ENCODE data around the gene CDX1. TPM values are rescaled to one million over a fixed set of nuclear protein-coding genes. Genes with fewer than 3 reads are reported as not detected.

The CDX1 gene
- total RNA-seq, 2 experiments from 2014 or later: not detected

DNA sequence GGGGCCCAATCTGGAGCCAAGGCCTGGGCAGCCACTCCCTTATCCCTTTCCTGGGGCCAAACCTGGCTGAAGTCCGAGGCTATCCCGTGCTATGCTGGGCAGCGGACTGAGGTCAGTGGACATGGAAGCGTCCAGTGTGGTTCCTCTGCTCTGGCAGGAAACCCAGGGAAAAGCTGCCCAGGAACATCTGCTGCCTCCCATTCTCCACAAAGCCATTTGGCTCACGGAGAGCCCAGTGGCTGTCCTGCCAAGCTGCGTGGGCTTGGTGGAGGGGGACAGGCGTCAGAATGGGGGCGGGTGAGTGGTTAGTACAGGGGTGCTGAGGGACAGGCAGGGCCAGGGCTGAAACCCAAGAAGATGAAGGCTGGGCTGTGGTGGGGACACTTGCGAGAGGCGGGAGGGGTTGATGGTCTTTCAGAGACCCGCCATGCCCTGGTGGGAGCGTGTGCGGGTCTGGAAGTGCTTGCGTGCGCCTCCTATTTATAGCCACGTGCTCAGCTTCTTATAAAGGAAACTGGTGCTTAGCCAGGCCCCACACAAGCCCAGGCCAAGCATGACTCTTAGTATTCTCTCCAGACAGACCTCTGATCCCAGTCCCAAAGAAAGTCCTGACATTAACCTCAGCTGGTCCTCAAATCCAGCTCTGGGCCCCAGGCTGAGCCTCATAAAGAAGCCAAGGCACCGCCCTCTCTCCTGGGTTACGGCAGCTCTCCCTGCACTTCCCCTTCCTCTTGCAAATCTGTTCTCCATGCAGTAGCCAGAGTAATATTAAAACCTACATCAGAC, 13.9 kb downstream of the CDX1 start:
- no peak for DNase-seq
- Mint-ChIP-seq H3K27me3 (peaks cover 13% of the 10 kb centered on the region), H3K9me3 (no peaks in the 10 kb centered on the region), H3K27ac (no peak overlapping the region), H3K4me1 (no peaks in the 10 kb centered on the region), H3K4me3 (no peak overlapping the region), H3K36me3 (no peaks in the 10 kb centered on the region)
- ATAC-seq (ENCODE audit: low read depth): no peak
- POLR2A ChIA-PET: no interaction called here

DNA sequence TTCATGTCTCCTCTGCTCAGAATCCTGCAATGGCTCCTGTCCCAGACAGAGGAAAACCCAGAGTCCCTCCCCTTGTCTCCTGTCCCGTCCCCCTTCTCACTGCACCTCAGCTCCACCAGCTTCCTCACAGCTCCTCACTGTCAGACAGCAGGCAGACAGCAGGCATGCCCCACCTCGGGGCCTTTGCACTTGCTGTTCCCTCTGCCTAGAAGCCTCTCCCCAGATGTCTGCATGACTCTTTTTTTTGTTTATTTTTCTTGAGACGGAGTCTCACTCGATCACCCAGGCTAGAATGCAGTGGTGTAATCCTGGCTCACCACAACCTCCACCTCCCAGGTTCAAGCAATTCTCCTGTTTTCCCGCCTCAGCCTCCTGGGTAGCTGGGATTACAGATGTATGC, 14.4 kb downstream of the CDX1 start:
- Mint-ChIP-seq H3K9me3 (no peaks in the 10 kb centered on the region), H3K27ac (no peak overlapping the region), H3K4me1 (no peaks in the 10 kb centered on the region), H3K36me3 (no peaks in the 10 kb centered on the region), H3K4me3 (no peak overlapping the region), H3K27me3 (peaks cover 14% of the 10 kb centered on the region)
- DNase-seq (no peak), ATAC-seq (ENCODE audit: low read depth) (no peak)
- POLR2A ChIA-PET: no interaction called here

DNA sequence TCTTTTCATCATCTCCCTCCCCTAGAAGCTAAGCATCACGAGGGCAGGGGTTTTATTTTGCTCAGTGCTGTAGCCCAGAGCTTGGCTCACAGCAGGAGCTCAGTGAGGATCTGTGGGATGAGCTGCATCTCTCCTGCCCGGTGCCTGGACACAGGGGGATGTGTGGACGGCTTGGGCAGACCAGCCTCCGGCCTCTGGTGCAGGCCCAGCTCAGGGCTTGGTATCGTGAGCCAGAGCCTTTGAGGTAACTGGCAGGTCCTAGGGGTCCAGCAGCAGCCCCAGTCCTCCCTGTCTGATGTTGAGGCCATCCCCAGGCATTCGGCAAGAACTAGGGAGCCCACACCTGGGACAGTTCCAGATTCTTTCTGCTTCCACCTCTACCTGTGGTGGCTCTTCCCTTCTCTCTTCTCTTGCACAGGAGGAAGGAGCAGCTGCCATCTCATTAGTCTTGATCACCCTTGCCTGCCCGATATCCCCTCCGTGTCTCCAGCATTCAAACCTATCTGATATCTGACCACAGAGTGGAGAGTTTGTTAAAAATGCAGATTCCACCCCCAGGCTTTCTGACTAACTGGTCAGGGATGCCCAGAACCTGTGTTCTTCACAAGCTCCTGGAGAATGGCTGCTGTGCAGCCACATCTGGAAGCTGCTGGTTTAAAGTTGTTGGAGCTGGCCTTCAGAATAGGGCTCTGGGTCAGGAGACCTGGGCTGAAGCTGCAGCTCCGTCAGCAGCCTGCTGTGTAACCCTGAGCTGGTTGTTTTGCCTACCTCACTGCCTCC, 15.4 kb downstream of the CDX1 start:
- no peak overlapping the region for H3K27ac Mint-ChIP-seq
- DNase-seq: no peak
- no peaks in the 10 kb centered on the region for H3K9me3 Mint-ChIP-seq
- ATAC-seq (ENCODE audit: low read depth): no peak
- H3K4me3 Mint-ChIP-seq: no peak overlapping the region
- H3K27me3 Mint-ChIP-seq: peaks cover 19% of the 10 kb centered on the region
- H3K4me1 Mint-ChIP-seq: no peaks in the 10 kb centered on the region
- H3K36me3 Mint-ChIP-seq: no peaks in the 10 kb centered on the region
- POLR2A ChIA-PET: no interaction called here

DNA sequence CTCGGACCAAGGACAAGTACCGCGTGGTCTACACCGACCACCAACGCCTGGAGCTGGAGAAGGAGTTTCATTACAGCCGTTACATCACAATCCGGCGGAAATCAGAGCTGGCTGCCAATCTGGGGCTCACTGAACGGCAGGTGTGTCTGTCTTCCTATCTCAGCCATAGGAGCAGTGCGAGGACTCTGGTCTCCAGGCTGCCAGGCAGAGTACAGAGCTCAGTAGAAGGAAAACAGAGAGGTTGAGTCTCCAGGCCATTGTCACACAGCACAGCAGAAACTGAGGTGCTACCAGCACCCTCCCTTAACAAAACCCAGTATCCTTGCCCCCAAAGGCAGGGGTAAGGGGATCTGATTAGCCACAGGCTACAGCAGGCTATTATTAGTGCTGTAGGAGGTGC, 16.2 kb downstream of the CDX1 start:
- no peak overlapping the region for H3K27ac Mint-ChIP-seq
- H3K4me3 Mint-ChIP-seq: no peak overlapping the region
- H3K4me1 Mint-ChIP-seq: no peaks in the 10 kb centered on the region
- H3K27me3 Mint-ChIP-seq: peaks cover 25% of the 10 kb centered on the region
- DNase-seq: no peak
- H3K9me3 Mint-ChIP-seq: no peaks in the 10 kb centered on the region
- POLR2A ChIA-PET: no interaction called here
- H3K36me3 Mint-ChIP-seq: no peaks in the 10 kb centered on the region
- ATAC-seq (ENCODE audit: low read depth): no peak

DNA sequence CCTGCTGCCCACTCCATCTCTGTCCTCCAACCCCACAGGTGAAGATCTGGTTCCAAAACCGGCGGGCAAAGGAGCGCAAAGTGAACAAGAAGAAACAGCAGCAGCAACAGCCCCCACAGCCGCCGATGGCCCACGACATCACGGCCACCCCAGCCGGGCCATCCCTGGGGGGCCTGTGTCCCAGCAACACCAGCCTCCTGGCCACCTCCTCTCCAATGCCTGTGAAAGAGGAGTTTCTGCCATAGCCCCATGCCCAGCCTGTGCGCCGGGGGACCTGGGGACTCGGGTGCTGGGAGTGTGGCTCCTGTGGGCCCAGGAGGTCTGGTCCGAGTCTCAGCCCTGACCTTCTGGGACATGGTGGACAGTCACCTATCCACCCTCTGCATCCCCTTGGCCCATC, 16.9 kb downstream of the CDX1 start:
- H3K4me3 Mint-ChIP-seq: no peak overlapping the region
- ATAC-seq (ENCODE audit: low read depth) (no peak), DNase-seq (no peak)
- H3K27ac Mint-ChIP-seq: no peak overlapping the region
- POLR2A ChIA-PET: no interaction called here
- no peaks in the 10 kb centered on the region for H3K36me3 Mint-ChIP-seq
- peaks cover 32% of the 10 kb centered on the region for H3K27me3 Mint-ChIP-seq
- no peaks in the 10 kb centered on the region for H3K4me1 Mint-ChIP-seq
- H3K9me3 Mint-ChIP-seq: no peaks in the 10 kb centered on the region

DNA sequence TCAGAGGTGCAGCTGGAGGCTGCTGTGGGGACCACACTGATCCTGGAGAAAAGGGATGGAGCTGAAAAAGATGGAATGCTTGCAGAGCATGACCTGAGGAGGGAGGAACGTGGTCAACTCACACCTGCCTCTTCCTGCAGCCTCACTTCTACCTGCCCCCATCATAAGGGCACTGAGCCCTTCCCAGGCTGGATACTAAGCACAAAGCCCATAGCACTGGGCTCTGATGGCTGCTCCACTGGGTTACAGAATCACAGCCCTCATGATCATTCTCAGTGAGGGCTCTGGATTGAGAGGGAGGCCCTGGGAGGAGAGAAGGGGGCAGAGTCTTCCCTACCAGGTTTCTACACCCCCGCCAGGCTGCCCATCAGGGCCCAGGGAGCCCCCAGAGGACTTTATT, 17.4 kb downstream of the CDX1 start:
- DNase-seq (no peak), ATAC-seq (ENCODE audit: low read depth) (no peak)
- Mint-ChIP-seq H3K9me3 (no peaks in the 10 kb centered on the region), H3K36me3 (no peaks in the 10 kb centered on the region), H3K4me3 (no peak overlapping the region), H3K4me1 (no peaks in the 10 kb centered on the region), H3K27me3 (peaks cover 34% of the 10 kb centered on the region), H3K27ac (no peak overlapping the region)
- POLR2A ChIA-PET: no interaction called here

DNA sequence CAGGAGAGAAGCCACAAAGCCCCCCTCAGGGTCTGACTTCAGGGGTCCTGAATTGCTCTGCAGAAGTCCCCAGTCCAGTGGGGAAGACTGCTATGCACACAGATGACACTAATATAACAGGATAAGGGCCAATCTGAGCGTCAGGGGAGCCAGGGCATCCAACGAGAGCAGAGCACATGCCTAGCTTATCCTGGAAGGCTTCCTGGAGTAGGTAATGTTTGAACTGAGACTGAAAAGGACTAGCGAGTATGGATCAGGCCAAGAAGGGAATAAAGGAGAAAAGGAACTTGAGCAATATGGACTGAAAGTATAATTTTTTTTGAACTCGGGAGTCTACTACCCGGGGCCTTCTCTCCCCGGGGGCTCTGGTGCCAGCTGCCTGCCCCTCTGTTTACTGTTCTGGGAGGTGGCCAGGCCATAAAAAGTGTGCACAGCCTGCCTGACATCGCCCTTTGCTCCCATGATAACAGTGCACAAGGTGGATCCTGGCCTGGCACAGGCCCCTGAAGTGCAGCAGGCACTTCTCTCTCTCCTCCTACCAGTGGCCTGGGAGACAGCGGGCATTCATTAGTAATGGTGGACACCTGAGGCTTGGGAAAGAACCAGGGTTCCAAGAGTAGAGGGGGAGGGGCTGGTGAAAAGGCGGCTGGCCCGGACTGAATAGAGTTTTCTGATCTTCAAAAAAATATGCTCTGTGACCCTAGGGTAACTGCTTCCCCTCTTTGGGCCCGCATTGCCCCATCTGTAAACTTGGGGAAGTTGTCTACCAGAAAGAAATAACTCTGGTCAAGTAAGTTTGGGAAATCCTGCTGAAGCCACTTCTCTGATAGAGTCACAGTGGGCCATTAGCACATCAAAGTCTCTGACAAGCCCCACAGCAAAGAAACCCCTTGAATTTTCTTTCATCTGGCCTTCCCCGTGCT, 18.7 kb downstream of the CDX1 start:
- POLR2A ChIA-PET: no interaction called here
- no peak for DNase-seq
- Mint-ChIP-seq H3K27ac (no peak overlapping the region), H3K4me1 (no peaks in the 10 kb centered on the region), H3K9me3 (no peaks in the 10 kb centered on the region), H3K4me3 (no peak overlapping the region), H3K27me3 (peaks cover 43% of the 10 kb centered on the region), H3K36me3 (no peaks in the 10 kb centered on the region)
- ATAC-seq (ENCODE audit: low read depth): no peak

DNA sequence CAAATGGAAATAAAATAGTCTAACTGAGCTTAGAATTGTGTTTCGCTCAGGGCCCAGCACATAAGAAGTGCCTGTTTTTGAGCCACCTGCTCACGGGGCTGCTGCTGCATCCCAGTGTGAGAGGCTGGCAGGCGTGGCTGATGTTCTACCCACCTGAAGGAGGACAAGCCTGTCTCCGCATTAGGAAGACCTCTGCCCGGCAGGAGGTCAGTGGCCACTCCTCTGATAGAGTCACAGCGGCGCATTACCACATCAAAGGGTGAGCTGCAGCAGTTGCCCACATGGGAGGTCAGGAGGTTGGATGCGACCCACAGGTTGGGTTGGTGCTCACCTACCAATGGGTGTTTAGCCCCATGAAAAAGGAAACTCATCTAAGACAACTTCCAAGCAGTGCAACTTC, 19.6 kb downstream of the CDX1 start:
- POLR2A ChIA-PET: no interaction called here
- ATAC-seq (ENCODE audit: low read depth): no peak
- H3K27me3 Mint-ChIP-seq: peaks cover 47% of the 10 kb centered on the region

DNA sequence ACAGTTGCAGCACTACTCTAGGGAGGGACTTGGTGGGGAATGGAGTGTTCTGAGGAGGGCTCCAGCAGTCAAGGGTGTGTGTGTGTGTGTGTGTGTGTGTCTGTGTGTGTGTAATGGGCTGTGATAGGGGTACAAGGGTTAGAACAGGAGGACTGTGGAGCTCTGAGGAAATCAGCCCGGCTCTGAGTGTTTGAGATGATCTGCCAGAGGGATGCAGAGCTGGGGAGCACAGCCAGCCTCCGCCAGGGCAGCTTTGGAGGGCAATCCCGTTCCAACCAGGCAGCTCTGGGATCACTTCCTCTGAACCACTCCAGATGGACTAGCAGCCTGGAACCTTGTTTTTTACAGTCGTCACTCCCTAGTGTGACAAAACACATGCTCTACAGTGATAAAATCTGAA, 20.3 kb downstream of the CDX1 start:
- H3K27me3 Mint-ChIP-seq: peaks cover 53% of the 10 kb centered on the region
- POLR2A ChIA-PET: no interaction called here
- H3K27ac Mint-ChIP-seq: no peak overlapping the region

More for the DNA sequence above, 19.6 kb downstream of the CDX1 start:
- Mint-ChIP-seq H3K36me3 (no peaks in the 10 kb centered on the region), H3K27ac (no peak overlapping the region), H3K4me3 (no peak overlapping the region), H3K4me1 (no peaks in the 10 kb centered on the region), H3K9me3 (no peaks in the 10 kb centered on the region)
- no peak for DNase-seq

DNA sequence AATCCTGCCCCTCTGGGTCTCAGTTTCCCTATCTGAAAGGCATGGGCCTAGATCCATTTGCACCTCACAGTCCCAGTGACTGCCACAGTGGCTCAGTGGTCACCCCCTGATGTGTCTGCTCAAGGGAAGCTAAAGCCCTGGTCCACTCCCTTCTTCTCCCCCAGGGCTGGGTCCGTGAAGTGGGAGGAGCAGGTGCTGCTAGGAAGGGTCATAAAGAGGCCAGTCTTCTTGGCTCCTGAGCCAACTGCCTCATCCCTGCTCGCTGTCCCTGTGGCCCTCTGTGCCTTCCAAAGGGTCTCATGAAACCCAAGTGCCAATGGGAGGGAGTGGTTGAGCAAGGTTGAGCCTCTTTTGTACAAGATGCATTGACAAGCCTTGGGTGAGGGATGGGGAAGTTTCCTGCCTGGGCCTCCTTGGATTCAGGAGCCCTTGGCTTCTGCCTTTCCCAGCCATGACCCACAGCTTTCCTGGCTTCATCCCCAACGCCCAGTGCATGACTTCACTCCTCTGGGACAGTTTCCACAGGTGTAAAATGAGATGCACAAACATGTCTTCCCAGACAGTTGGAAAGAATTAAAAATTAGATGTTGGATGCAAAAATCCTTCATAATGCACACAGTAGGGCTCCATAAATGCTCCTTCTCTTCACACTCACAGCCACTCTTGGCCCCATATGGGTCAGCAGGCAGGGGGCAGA, 21.7 kb downstream of the CDX1 start:
- Mint-ChIP-seq H3K27ac (no peak overlapping the region), H3K9me3 (no peaks in the 10 kb centered on the region), H3K4me3 (no peak overlapping the region), H3K36me3 (no peaks in the 10 kb centered on the region), H3K27me3 (peaks cover 58% of the 10 kb centered on the region), H3K4me1 (no peaks in the 10 kb centered on the region)
- ATAC-seq (ENCODE audit: low read depth) (no peak), DNase-seq (no peak)
- POLR2A ChIA-PET: no interaction called here

More for the DNA sequence above, 20.3 kb downstream of the CDX1 start:
- ATAC-seq (ENCODE audit: low read depth): no peak
- no peaks in the 10 kb centered on the region for H3K36me3 Mint-ChIP-seq
- no peaks in the 10 kb centered on the region for H3K9me3 Mint-ChIP-seq
- H3K4me3 Mint-ChIP-seq: no peak overlapping the region
- H3K4me1 Mint-ChIP-seq: no peaks in the 10 kb centered on the region
- DNase-seq: no peak

DNA sequence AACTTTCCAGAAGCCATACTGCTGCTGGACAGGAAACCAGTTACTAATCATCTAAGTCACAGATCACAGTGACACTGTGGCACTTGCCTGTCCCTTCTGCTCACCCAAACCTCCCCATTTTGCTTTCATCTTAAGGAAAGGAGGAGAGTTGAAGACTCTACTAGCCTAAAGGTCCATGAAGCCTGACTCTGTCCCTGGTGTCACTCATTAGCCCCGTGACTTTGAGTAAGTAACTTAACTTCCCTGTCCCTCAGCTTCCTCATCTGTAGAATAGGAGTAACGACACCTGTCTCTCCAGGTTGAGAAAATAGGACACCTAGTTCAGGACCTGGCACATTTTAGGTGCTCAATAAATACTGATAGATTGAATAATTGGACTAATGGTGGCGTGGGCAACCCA, 22.7 kb downstream of the CDX1 start:
- no peaks in the 10 kb centered on the region for H3K4me1 Mint-ChIP-seq
- DNase-seq (no peak), ATAC-seq (ENCODE audit: low read depth) (no peak)
- H3K4me3 Mint-ChIP-seq: no peak overlapping the region
- H3K36me3 Mint-ChIP-seq: no peaks in the 10 kb centered on the region
- H3K27ac Mint-ChIP-seq: no peak overlapping the region
- POLR2A ChIA-PET: no interaction called here
- peaks cover 58% of the 10 kb centered on the region for H3K27me3 Mint-ChIP-seq
- H3K9me3 Mint-ChIP-seq: no peaks in the 10 kb centered on the region

DNA sequence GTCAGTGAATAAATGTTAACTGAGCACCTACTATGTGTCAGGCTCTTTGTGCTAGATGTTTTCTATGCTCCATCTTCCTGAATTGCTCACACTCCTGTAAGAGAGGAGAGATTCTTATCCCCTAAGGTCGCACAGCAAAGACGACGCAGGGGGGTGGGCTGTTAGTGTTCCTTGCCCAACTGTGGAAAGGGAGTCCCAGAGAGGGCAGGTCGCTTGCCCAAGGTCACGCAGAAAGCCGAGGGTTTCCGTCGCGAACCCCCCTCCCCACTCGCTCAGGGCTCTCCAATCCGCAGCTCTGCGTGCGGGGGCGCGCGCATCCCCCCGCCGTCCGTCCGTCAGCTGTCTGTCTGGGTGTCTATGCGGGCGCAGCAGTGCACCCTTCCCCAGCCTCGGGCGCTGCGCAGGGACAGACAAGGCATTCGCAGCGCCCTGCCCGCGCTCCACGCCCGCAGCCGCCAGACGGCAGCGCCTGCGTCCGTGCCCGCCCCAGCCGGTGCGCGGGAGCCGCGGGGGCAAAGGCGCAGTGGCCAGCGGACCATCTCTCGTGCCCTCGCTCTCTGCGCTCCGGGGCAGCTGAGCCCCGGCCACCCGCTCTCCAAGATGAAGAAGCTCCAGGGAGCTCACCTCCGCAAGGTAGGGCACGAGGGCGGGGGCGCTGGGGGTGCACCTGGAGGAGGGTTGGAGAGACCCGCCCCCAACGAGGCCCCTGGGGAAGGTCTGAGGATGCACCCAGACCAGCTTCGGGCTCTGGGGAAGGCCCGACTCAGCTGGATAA, 23.3 kb downstream of the CDX1 start, which contains the start of gene SLC6A7:
Gene SLC6A7, plus strand, starts transcription at position 335 of the 775 bp plus-strand sequence. Its CDS starts 266 bp downstream, at position 601.
- Mint-ChIP-seq H3K4me3 (no peak within 1 kb of the TSS), H3K9me3 (no peaks in the 10 kb centered on the region), H3K27ac (no peak within 1 kb of the TSS), H3K36me3 (no peaks in the 10 kb centered on the region), H3K4me1 (no peaks in the 10 kb centered on the region), H3K27me3 (peaks cover 57% of the 10 kb centered on the region)
- POLR2A ChIA-PET: no interaction called here
- ATAC-seq (ENCODE audit: low read depth): no peak
- DNase-seq: no peak

All from activated naive CD8-positive, alpha-beta T cell treated with anti-CD3 and anti-CD28 coated beads, Interleukin-2, amount 10 ng/mL, durations not matched to agents 7 days and 5 days (primary cell).